Measurements from ENCODE around the gene B3GNT7.
"Not testable (repeated sequence)": the region's sequence is repeated elsewhere in the genome, so short reads cannot be mapped to it uniquely, and the experiment has no call there.

- TF ChIP-seq, protein P1, sequence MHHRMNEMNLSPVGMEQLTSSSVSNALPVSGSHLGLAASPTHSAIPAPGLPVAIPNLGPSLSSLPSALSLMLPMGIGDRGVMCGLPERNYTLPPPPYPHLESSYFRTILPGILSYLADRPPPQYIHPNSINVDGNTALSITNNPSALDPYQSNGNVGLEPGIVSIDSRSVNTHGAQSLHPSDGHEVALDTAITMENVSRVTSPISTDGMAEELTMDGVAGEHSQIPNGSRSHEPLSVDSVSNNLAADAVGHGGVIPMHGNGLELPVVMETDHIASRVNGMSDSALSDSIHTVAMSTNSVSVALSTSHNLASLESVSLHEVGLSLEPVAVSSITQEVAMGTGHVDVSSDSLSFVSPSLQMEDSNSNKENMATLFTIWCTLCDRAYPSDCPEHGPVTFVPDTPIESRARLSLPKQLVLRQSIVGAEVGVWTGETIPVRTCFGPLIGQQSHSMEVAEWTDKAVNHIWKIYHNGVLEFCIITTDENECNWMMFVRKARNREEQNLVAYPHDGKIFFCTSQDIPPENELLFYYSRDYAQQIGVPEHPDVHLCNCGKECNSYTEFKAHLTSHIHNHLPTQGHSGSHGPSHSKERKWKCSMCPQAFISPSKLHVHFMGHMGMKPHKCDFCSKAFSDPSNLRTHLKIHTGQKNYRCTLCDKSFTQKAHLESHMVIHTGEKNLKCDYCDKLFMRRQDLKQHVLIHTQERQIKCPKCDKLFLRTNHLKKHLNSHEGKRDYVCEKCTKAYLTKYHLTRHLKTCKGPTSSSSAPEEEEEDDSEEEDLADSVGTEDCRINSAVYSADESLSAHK (tag by site-specific recombination; IDR thresholded peaks at IDR 0.05): not testable (repeated sequence)
- not testable (repeated sequence) for TF ChIP-seq ZNF660 (tag by site-specific recombination; IDR thresholded peaks at IDR 0.05); ZNF768 (tag by site-specific recombination; IDR thresholded peaks at IDR 0.05); ZNF274 (IDR thresholded peaks at IDR 0.05; ENCODE audit: low read length); ZNF274 (tag by site-specific recombination; IDR thresholded peaks at IDR 0.05; ENCODE audit: borderline replicate concordance); CTCF (tag by site-specific recombination; IDR thresholded peaks at IDR 0.05); FEZF1 (tag by site-specific recombination; IDR thresholded peaks at IDR 0.05); ZIC2 (tag by site-specific recombination; IDR thresholded peaks at IDR 0.05); ZBTB49 (tag by site-specific recombination; IDR thresholded peaks at IDR 0.05; ENCODE audit: low read depth)
- TF ChIP-seq, protein P2, sequence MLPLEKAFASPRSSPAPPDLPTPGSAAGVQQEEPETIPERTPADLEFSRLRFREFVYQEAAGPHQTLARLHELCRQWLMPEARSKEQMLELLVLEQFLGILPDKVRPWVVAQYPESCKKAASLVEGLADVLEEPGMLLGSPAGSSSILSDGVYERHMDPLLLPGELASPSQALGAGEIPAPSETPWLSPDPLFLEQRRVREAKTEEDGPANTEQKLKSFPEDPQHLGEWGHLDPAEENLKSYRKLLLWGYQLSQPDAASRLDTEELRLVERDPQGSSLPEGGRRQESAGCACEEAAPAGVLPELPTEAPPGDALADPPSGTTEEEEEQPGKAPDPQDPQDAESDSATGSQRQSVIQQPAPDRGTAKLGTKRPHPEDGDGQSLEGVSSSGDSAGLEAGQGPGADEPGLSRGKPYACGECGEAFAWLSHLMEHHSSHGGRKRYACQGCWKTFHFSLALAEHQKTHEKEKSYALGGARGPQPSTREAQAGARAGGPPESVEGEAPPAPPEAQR (tag by site-specific recombination; IDR thresholded peaks at IDR 0.05): not testable (repeated sequence)
- TF ChIP-seq, protein P3, sequence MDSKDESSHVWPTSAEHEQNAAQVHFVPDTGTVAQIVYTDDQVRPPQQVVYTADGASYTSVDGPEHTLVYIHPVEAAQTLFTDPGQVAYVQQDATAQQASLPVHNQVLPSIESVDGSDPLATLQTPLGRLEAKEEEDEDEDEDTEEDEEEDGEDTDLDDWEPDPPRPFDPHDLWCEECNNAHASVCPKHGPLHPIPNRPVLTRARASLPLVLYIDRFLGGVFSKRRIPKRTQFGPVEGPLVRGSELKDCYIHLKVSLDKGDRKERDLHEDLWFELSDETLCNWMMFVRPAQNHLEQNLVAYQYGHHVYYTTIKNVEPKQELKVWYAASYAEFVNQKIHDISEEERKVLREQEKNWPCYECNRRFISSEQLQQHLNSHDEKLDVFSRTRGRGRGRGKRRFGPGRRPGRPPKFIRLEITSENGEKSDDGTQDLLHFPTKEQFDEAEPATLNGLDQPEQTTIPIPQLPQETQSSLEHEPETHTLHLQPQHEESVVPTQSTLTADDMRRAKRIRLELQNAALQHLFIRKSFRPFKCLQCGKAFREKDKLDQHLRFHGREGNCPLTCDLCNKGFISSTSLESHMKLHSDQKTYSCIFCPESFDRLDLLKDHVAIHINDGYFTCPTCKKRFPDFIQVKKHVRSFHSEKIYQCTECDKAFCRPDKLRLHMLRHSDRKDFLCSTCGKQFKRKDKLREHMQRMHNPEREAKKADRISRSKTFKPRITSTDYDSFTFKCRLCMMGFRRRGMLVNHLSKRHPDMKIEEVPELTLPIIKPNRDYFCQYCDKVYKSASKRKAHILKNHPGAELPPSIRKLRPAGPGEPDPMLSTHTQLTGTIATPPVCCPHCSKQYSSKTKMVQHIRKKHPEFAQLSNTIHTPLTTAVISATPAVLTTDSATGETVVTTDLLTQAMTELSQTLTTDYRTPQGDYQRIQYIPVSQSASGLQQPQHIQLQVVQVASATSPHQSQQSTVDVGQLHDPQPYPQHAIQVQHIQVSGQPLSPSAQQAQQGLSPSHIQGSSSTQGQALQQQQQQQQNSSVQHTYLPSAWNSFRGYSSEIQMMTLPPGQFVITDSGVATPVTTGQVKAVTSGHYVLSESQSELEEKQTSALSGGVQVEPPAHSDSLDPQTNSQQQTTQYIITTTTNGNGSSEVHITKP (tag by site-specific recombination; IDR thresholded peaks at IDR 0.05): not testable (repeated sequence)
Measured at GRCh38 chr2:231404183-231404578, 8.7 kb downstream of the B3GNT7 start.

Measured in HEK293 (cell line).